Skin of body (tissue), 2 donors: ENCODE data around the gene ITK. TPM values are rescaled to one million over a fixed set of nuclear protein-coding genes. Genes with fewer than 3 reads are reported as not detected.

Experiments used
- DNase-seq: peaks from one replicate; lab custom pipeline; 2025; lab: John Stamatoyannopoulos, UW
- total RNA-seq: library from RNA; depleted of rRNA; stranded (reverse); fragments of >200 nt; gene quantifications from one replicate; pipeline ENCODE4 v1.2.3, GENCODE V29; 2014

ITK gene
- total RNA-seq, 1 donor from 2014 or later: 1.3 TPM

DNA sequence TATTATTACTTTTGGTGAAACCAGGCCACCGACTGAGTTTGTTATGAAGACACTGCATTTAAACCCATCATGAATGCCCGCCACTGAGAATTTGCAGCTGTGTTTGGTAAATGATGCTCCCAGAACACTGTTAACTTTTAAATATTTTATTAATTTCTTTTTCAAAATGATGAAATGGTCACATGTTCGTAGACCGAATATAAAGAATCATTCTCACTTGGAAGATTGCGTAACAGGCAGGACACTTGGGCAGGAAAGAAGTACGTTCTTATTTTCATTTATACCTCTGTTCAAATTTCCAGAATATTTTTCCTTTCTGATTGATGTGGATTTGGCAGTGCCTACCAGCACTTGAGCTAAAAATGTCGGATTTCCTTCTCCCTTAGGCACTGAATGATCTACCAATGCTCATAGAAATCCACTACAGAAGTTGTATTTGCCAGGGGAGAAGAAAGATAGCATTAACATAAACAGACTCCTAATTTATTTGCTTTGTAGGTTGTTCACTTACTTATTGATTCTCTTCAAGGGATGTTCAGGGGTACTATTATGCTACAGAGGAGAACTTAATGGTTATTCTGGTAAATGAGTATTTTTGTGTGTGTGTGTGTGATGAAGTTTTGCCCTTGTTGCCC lies 99.1 kb downstream of the ITK start:
- DNase-seq: no peak

DNA sequence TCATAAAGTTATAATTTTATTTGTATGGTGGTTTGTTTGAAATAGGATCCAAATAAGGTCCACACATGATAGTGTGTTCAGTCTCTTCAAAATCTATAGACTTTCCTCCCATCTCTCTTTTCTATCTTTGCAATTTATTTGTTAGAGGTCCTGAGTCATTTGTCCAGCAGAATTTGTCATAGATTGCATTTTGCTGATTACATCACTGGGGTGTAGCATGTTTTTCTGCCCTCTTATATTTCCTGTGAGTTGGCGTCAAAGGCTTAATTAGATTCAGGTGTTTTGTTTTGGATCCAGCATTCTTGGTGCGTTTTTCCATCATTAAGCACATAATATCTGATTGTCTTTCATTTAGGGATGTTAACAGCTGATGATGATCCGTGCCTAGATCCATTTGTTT lies 100.3 kb downstream of the ITK start:
- no peak for DNase-seq

DNA sequence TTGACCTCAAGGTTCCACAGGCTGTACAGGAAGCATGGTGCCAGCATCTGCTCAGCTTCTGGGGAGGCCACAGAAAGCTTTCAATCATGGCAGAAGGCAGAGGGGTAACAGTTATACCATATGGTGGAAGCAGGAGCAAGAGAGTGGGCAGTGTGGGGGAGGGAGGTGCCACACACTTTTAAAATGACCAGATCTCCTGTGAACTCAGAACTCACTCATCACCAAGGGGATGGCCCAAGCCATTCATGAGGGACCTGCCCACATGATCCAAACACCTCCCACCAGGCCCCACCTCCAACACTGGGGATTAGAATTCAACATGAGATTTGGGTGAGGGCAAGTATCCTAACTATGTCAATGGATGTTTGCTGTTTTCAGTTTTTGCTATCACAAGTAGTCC lies 101.5 kb downstream of the ITK start:
- no peak for DNase-seq

DNA sequence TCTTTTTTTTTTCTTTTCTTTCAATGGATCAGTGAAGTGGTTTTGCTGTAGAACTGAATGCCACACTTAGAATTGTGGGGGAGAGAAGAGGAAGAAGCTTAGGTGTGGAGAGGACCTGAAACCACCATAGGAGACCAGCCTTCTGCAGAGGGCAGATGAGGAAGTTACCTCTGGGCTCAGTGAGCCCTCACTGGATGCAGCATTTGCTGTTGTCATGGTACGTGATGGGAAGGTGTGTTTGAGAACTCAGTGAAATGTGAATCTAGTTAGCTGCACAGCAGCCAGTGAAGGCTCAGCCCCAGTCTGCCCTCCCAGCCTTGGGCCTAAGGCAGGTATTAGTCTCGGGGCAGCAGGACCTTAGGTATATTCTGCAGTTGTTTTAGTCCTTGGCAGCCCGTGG lies 102.8 kb downstream of the ITK start:
- DNase-seq: no peak

DNA sequence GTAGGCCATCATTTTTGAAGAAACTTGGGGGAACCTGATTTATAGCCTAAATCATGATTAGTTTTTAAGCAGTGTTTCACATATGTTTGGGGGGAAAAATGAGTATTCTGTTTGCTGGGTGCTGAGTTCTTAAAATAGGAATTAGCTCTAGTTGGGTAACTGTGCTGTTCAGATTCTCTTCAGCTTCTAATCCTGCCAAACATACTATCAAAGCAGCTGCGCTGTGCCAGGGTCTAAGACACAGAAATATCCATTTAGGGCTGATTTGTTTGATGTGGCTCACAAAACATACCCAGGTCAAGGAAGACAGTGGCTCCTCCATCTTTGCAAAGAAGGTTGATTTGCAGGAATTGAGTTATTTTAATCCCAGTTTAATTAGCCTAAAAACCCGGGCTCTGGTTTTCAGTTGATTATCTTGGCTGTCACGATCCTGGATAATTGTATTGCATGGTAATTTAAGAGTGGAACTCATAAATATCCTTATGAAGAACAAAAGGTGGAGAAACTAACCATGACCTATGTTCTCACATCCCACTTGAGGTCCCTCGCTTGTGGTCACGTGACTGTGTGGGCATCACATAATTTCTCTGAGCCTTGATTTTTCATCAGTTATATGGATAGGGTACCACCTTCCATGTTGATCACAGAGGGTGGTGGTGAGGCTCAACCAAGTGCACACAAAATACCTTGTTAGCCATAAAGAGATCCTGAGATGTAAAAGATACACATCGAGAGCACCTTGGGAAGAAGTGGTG lies 104.0 kb downstream of the ITK start:
- no peak for DNase-seq

DNA sequence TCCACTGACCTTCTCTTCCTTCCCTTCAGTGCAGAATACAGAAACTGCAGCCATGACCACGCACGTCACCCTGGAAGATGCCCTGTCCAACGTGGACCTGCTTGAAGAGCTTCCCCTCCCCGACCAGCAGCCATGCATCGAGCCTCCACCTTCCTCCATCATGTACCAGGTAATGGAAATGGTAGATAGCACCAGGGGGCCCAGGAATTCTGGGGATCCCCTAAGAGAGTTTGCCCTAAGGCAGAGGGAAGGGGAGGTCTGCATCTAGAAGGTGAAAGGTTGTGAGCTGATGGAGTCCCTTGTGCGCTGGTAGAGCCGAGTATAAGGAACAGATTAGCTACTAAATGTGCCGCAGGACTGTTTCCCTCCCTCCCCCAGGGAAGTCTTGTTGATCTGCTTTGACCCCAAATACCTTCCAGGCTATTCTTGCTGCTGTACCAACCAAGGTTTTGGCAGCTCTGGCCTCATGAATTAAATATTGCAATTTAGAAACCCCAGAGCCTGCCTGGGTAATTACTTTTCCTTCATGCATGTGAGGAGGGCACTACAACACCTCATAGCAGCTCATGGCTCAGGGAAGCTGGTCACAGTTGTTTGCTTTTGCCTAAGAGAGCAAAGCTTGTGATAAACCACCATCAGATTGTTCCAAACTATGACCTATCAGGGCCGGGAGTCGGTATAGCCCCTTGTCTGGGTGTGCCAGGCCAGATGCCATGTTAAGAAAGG lies 104.8 kb downstream of the ITK start:
- no peak for DNase-seq

DNA sequence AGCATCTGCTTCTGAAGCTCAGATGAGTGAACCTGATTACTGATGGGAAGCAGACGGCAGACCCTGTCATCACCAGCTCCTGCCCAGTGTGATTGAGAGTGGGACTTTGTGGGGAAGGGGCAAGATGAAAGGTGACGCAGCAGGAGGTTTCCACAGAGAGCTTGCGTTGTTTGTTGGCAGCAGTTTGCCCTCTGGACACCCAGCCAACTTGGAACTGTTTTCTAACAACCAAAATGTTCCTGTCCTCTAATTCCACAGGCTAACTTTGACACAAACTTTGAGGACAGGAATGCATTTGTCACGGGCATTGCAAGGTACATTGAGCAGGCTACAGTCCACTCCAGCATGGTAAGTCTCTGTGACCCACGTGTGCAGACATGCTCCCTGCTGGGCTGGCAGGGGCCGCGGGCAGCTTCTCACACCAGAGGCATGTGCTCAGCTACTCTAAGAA lies 106.1 kb downstream of the ITK start:
- no peak for DNase-seq

DNA sequence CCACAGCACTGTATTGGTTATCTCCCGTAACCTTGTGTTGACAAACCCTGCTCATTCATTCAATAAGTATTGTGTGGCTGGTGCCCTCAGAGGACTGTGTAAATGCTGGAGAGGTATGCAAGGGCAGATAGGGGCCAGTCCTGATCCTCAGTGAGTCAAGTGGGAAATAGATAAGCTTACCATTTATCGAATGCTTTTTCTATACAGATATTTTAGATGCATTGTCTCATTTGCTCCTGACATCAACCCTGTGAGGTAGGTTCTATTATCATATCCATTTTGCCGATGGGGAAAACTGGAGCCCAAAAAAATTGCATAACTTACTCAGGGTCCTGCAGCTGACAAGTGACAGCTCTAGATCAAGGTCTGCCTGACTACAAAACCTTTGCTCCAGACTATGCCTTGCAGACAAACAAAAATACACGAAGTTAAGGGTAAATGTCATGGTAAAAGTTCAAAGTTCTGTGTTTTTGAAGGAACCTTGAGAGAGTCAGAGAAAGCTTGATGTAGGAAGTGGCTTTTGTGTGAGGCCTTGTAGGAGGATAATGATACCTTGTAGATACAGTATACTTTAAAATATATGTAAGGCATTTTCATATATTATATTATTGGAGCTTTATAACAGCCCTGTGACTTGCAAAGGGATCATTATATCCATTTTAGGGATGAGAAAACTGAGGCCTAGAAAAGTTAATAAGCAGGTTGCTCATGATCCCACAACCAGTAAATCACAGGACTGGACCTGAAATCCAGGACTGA lies 107.9 kb downstream of the ITK start:
- DNase-seq: no peak

DNA sequence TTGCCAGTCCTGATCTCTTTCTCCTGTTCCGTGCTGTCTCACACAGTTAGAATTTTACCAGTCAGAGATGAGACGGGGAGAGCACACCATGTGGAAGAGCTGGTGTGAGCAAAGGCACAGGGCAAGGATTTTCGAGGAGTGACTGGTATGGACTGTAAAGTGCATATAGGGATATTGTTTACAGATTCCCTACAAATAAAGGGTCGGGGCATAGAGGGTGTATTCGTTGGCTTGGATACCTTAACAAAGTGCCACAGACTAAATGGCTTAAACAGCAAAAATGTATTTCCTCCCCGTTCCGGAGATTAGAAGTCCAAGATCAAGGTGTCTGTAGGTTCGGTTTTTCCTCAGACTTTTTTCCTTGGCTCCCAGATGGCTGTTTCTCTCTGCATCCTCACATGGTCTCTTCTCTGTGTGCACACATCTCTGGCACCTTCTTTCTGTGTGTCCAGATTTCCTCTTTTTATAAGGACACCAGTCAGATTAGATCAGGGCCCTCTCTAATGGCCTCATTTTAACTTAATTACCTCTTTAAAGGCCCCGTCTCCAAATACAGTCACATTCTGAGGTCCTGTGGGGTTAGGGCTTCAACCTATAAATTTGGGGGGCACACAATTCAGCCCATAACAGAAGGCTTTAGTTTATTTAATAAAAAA lies 108.7 kb downstream of the ITK start:
- no peak for DNase-seq

DNA sequence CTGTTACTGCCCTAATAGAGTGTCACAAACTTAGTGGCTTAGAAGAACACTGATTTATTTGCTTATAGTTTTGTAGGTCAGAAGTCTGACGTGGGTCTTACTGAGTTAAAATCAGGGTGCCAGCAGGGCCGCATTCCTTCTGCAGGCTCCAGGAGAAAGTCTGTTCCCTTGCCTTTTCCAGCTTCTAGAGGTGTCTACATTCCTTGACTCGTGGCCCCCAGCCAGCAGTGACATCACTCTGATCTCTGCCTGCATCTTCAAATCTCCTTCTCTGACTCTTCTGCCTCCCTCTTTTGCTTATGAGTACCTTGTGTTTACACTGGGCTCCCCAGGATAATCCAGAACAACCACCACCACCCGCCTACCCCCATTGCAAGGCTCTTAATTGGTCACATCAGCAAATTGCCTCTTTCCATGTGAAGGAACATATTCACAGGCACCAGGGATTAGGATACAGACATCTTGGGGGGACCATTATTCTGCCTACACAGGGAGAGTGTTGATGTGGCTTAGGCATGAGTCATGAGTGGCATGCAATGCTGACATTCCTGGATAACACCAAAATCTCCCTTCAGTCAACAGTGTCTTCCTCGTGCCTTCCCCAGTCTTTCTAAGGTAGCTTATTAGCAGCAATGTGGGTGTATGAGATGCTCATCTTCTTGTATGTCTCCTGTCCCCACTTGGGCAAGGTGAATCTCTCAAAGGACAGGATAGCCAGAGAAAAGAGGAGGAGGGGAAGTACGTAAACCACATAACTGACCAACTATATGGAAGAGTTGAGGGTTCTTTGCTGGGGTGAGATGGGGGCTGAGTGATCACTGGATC lies 109.7 kb downstream of the ITK start:
- DNase-seq: no peak

DNA sequence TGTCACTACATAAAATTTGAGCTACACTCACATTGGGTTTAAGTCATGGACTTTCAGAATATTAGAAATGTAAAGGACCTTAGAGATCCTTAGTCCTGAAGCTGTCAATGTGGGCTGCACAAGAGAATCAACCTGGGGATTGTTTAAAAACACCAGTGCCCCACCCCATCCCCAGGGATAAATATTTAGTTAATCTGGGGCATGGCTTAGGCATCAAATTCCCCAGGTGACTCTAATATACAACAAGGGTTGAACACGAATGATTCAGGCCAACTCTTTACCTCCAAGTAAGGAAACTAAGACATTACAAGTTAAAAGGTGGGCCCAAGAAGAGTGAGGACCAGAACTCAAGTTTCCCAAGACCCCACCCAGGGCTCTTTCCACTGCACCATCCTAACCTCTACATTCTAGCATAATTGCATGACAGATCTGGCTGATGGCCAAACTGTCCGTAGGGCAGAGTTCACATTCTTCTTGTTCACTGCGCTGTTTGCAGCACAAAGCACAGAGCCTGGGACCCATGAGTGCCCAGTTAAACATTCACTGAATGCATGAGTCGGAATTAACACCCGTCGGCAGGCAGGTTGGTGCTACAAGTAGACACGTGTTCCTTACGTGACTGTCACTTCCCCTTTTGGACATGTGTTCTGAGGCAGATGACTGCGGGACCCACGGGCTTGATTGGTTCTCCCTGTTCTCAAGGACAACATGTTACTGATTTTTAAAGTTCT lies 110.5 kb downstream of the ITK start:
- DNase-seq: no peak

DNA sequence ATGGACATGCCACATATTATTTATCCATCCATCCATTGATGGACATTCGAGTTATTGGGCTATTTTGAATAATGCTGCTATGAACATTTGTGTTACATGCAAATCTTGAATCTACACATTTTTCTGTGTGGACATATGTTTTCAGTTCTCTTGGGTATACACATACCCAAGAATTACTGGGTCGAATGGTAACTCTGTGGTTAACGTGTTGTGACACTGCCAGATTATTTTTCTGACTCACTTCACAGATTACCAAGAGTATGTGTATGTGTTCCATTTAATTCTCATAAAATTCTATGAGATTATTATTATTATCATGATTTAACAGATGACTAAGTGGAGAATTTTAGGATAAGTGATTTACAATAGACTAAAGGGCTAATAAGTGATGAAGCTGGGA lies 112.0 kb downstream of the ITK start:
- DNase-seq: no peak

DNA sequence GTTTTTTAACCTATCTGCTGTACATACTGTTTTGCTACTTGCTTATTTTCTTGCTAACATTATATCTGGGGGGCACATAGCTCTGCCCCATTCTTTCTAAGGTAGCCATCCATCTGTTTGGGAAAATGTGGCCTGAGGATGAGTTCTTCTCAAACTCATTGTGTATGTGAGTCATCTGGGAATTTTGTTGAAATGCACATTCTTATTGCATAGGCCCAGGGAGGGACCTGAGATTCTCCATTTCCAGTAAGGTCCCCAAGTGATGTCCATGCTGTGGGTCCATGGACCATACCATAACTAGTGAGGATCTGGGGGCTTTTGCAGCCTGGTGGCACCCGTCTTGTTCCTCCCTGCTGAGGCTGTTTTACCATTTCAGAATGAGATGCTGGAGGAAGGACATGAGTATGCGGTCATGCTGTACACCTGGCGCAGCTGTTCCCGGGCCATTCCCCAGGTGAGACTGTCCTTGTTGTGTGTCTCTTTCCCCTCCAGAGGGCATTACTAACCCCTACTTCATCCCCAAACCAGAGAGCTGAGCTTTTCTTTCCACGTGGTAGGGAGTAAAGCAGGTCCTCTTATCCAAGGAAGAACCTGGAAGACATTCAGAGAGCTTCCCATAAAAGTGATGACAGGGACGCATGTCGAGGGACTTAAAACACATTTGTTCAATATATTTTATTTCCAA lies 113.9 kb downstream of the ITK start:
- no peak for DNase-seq

DNA sequence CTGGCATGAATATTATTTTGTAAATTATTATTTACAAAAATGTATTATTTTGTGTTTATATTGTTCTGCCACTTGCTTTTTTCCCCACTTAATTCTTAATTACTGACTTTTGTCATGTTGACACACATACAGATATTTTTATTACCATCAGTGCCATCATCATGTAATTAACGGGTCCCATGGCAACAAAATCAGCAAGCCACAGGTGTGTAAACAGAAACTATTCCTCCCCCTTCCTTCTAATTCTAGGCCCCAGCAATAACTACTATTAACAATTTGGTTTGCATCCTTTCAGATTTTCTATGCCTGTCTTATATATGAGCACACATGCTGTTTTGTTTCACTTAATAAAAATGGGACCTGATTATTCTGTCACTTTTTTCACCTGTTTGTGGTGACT lies 114.6 kb downstream of the ITK start:
- DNase-seq: no peak

DNA sequence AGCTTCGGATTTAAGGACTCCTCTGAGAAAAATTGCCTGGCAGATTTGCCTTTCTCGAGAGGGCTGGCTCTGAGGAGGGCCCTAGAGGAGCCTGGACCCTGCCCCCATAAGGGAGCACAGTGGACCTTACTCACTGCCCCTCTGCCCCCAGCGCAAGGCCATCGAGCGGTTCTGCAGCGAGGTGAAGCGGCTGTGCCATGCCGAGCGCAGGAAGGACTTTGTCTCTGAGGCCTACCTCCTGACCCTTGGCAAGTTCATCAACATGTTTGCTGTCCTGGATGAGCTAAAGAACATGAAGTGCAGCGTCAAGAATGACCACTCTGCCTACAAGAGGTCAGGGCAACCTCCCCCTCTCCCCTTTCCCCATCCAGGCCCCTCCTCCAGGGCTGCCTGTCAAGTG lies 119.9 kb downstream of the ITK start:
- no peak for DNase-seq

DNA sequence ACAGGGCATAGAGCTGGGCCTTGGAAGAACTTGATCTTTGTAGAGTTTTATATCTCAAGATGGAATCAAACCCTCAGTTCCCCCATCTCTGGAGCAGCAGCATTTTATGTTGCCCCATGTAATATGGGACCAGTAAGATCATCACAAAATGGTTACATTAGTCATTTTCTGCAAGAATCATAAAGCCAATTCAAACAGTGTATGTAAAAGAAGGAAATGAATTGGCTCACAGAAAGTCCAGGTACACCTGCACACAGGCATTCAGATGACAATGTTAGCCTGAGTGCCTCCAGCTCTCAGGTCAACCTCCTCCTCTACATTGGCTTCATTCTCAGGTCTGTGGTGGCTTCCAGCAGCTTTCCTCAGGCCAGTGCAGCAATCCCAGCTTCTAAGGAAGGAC lies 120.4 kb downstream of the ITK start:
- no peak for DNase-seq

DNA sequence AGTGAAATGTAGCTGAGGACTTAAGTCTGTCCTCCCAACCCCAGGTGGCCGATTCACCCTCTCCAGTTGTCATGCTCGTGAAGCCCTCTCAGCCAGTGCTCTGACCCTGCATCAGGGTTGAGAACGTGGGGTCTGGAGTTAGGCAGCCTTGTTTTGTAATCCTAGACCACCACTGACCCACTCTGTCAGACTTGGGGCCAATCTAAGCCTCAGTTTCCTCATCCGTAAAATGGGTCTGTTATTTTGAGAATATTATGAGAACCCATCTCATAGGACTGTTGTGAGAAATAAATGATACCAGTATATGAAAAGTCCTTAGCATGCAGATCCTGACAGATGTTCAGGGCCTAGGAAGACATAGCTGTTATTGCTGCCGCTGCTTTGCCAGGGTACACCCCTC lies 122.4 kb downstream of the ITK start:
- DNase-seq: no peak

DNA sequence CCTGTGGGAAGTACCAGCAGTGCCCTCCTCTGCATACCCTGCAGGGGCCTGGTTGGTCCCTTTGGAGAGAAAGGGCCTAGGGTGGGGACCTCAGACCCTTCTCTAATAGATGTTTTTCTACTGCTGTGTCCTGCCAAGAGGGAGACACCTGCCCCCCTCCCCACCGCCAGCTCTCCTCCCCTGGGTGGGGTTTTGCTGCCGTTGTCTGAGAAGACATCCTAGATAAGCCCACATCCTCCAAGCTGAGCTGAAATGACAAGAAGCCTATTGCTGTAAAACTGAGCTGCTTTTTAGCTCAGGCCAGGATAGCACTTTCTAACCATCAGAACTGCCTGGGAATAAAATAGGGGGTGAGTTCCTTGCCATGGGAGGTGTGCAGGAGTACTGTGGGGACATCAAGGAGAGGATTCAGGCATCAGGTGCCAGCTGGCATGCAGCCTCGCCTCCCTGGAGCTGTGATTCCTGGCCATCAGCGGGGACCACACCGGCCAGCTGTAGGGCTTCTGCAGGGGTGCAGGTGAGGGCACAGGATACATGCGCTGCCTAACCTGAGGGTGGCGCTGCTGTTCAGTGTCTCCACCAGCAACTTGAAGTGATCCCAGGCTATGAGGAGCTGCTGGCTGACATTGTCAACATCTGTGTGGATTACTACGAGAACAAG lies 123.2 kb downstream of the ITK start:
- no peak for DNase-seq
